AG04449 (cell line): Measurements from ENCODE around the gene STAT4.
A peak's percentile ranks its signal among the peaks of the same experiment; 100 is the strongest.

Experiments
- CTCF ChIA-PET: fragments of 350-600 bp; formaldehyde crosslinking; extraction: SDS; loops from one replicate; lab custom pipeline; 2021; ENCODE audit warnings: antibody characterized with exemption; lab: Yijun Ruan, JAX
- POLR2A ChIA-PET: fragments of 400-600, 350-600 bp; formaldehyde crosslinking; extraction: SDS; loops from one replicate; lab custom pipeline; 2020; ENCODE audit warnings: antibody characterized with exemption, inconsistent platforms; lab: Yijun Ruan, JAX
- DNase-seq: peaks from one replicate; pipeline ENCODE4 v3.0.0-alpha.2; 2010; ENCODE audit warnings: low read depth, low spot score
- H3K4me3 ChIP-seq: 2 replicates; pipeline ENCODE4 v1.5.1; 2011; ENCODE audit warnings: low read depth, mild to moderate bottlenecking, control low read depth, low read length
- CTCF ChIP-seq: IDR thresholded peaks from one replicate; pipeline ENCODE4 v1.5.1; 2011; ENCODE audit warnings: mild to moderate bottlenecking, moderate library complexity, low read length, control low read depth, inconsistent platforms; ENCODE audit not compliant: insufficient read depth; ENCODE audit errors: missing control alignments

The STAT4 gene

GRCh38 chr2:191037351-191037750 lies 113.4 kb downstream of the STAT4 start:
- no peak for TF ChIP-seq CTCF
- DNase-seq, result no peak
- ChIA-PET POLR2A (interaction anchor here (1.0 to 1.4 kb wide), 2 partner anchors 13 to 17 kb away, joined by 3 to 6 read pairs; no protein-coding TSS in a partner anchor), CTCF (interaction anchor here (1.0 to 5.2 kb wide), 6 partner anchors 8 to 485 kb away, joined by 3 to 44 read pairs (median 6); no protein-coding TSS in a partner anchor)
- H3K4me3 ChIP-seq, result no peak overlapping the region

- H3K4me3 ChIP-seq, result no peak overlapping the region
- no peak for TF ChIP-seq CTCF
- POLR2A ChIA-PET, result interaction anchor here (1.0 kb wide), 1 partner anchor 11 kb away, joined by 4 read pairs; no protein-coding TSS in a partner anchor
- CTCF ChIA-PET, result interaction anchor here (0.8 to 2.8 kb wide), 4 partner anchors 12 to 119 kb away, joined by 3 to 12 read pairs (median 5); no protein-coding TSS in a partner anchor
- no peak for DNase-seq
These were observed 114.4 kb downstream of the STAT4 start for GRCh38 chr2:191036363-191036762.

GRCh38 chr2:191032588-191033429 lies 118.0 kb downstream of the STAT4 start:
- no peak overlapping the region for H3K4me3 ChIP-seq
- CTCF ChIA-PET, result interaction anchor here (0.9 kb wide), 1 partner anchor 131 kb away, joined by 3 read pairs; no protein-coding TSS in a partner anchor
- POLR2A ChIA-PET, result no interaction called here
- no peak for TF ChIP-seq CTCF
- DNase-seq, result no peak

- ChIA-PET CTCF (no interaction called here), POLR2A (no interaction called here)
- no peak for DNase-seq
- no peak overlapping the region for H3K4me3 ChIP-seq
- no peak for TF ChIP-seq CTCF
These were observed 119.5 kb downstream of the STAT4 start for GRCh38 chr2:191031256-191031655.

- CTCF ChIA-PET, result interaction anchor here (1.0 to 1.9 kb wide), 4 partner anchors 9 to 34 kb away, joined by 4 to 13 read pairs (median 6); no protein-coding TSS in a partner anchor
- H3K4me3 ChIP-seq, result no peak overlapping the region
- POLR2A ChIA-PET, result no interaction called here
- DNase-seq, result no peak
- peak; percentile 50 for TF ChIP-seq CTCF
These were observed 120.2 kb downstream of the STAT4 start for GRCh38 chr2:191030521-191031154.

- H3K4me3 ChIP-seq, result no peak overlapping the region
- CTCF ChIA-PET, result interaction anchor here (1.0 to 1.9 kb wide), 11 partner anchors 8 to 126 kb away, joined by 3 to 13 read pairs (median 5); no protein-coding TSS in a partner anchor
These were observed 121.4 kb downstream of the STAT4 start for GRCh38 chr2:191029280-191029950.

More at GRCh38 chr2:191029280-191029950, 121.4 kb downstream of the STAT4 start:
- no peak for TF ChIP-seq CTCF
- DNase-seq, result no peak
- POLR2A ChIA-PET, result no interaction called here
